HG03354 (cell line): ENCODE results near the gene ZIC5.

Experiments used
- ATAC-seq: cut with Tn5 transposase; IDR thresholded peaks from one replicate; pipeline ENCODE4 v1.9.1; 2021; ENCODE audit warnings: mild to moderate bottlenecking; ENCODE audit not compliant: unreplicated experiment, poor library complexity, severe bottlenecking

ZIC5 gene

DNA sequence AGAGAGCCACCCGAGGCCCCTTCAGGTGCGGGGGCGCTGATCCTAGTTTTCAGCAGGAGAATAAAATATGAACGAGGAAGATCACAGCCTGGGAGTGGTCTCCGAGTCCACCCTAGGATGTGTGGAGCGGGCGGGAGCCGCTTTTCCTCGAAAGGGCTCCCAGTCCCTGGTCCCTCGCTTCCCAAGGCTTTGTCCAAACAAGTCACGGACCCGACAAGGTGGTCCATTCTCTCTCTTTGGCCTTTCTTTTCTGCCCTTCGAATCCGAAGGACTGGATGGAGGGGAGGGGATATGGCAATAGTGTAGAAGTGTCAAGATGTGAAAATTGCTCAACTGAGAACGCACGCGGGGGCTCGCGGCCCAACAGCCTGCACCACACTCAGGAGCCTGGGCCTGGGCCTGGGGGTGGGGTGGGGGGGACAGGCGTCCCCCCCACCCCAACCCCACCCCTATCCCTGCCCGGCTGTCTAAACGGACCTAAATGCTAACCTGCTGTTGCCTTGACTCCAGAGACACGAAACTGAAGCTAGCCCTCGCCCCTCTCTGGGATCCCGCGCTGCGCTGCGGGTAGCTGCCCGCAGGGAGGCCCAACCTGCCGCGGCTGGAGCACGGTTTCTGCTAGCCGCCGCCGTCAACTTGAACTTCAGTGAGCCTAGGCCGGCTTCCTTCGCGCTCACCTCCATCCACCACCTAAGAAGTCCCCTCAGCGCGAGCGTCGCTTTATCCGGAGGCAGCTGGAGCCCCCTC lies 17.1 kb upstream of the ZIC5 start:
- no peak for ATAC-seq

DNA sequence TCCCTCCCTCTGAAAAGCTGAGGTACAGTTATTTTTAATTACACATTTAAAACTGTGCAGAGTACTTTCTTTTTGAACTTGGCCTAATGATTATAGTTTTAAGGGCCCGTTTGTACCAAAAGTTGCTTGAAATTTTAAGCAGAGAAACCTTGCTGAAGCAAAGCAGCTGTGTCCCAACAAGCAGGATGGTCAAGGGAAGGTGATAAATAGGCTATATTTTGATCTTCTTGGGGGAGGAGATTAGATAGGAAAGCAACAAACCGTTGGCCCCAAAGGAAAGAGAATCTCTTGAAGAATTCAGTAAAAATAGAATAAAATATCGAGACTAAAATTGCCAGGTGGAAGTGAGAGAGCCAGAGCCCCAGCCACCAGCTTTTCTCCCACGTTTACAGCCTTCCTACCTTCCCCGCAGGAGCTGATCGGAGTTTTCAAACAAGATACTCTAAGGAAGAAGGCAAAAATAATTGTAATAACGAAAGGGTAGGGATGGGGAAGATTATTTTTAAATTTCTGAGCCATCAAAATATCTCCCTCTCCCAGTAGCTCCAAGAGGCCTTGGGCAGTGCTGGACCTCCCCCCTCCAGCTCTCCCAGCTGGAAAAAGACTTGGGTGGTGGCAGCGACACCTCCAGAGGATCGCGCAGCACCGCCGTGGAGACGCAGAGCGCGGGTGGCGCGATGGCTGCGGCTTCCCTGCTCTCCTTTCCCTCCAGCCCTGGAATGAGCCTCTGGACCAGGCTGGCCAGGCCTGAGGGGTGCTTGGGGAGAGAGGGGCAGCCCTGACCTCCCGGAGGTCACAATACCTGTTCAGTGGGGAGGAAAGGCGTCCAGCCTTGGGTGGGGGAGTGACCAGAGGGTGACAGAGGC lies 15.8 kb upstream of the ZIC5 start:
- ATAC-seq = no peak

DNA sequence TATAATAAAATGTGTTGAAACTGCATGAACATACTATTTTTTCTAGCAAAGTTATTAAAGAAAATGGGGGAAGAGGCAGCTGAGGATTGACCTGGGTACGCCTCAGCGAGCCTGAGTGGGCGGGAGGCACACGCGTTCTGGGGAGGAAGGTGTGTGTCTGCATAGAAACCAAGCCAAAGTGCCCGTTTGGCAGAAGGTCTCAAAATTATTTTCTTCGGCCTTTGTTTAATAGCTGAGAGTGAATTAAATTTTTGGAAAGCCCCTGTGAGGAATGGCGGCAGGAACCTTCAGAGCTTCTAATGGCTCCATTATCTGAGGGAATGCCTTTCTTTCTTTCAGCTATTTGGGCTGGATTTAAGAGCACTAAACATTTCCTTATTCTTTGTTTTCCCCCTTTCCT lies 15.2 kb upstream of the ZIC5 start:
- no peak for ATAC-seq

DNA sequence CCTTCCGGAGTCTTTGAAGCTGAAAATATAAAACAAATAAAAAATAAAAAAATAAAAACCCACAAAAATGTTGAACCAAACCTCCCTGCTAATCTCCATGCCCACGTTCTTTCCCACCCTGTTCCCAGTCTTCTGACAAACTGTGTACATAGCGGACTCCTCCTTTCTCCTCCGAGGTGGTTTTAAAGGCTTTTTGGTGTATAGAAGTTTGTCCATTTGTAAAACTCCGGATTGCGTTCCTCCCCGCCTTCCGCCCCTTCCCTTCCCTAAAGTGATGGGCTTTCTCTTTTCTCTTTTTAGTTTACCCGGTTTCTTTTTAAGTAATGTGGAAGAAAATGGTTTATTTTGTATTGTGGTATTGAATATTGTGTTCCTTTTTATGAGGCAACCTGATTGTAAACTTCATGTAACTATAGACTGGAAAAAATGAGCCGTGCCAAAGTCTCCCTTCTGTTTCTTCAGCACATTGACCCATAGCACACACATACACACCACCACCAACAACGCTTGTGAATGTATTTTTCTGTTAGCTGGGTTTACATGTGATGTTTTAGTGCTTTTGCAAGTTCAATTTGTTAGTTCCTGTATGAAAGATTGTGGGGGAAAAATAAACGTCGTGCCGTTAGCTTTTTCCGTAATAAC lies 14.4 kb upstream of the ZIC5 start:
- ATAC-seq = no peak

DNA sequence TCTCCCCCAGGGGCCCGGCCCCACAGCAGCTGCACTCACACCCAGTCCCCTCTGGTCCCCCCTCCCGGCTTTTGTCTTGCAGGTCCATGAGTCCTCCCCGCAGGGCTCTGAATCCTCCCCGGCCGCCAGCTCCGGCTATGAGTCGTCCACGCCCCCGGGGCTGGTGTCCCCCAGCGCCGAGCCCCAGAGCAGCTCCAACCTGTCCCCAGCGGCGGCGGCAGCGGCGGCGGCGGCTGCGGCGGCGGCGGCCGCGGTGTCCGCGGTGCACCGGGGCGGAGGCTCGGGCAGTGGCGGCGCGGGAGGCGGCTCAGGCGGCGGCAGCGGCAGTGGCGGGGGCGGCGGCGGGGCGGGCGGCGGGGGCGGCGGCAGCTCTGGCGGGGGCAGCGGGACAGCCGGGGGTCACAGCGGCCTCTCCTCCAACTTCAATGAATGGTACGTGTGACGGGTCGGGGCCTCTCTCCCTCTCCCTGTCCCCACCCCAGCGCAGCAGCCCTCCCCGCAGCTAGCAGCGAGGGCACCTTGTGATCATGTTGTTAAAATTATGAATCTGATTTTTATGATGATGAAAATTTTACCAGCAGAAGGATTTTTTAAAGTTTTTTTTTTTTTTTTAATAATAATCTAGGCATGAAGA lies 13.8 kb upstream of the ZIC5 start:
- no peak for ATAC-seq

DNA sequence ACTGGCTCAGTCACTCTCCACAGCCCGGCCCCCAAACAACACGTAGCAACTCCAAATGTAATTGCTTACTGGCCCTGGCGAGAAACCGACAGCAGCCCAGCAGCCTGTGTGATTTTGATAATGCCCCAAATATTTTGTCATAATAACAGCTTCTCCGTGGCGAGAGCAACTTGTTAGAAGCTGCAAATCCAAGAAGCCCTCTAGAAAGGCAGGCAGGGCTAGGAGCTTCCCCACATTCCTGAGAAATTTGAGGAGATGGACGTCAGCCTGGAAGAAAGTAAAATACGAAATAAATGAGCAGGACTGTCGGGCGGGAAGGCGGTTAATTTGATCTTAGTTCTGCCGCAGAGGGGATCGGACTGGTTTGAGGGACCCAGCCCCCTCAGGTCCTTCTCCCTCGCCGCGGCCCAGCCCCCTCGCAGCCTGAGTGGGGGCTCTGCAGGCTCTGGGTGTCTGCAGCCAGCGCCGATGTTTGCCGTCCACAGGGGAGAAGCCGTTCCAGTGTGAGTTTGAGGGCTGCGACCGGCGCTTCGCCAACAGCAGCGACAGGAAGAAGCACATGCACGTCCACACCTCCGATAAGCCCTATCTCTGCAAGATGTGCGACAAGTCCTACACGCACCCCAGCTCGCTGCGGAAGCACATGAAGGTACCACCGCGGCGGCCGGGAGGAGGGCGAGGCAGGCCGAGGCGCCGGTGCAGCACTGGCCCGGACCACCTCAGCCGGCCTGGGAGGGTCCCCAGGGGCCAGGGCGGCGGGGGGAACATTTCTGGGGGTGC lies 13.1 kb upstream of the ZIC5 start:
- no peak for ATAC-seq

DNA sequence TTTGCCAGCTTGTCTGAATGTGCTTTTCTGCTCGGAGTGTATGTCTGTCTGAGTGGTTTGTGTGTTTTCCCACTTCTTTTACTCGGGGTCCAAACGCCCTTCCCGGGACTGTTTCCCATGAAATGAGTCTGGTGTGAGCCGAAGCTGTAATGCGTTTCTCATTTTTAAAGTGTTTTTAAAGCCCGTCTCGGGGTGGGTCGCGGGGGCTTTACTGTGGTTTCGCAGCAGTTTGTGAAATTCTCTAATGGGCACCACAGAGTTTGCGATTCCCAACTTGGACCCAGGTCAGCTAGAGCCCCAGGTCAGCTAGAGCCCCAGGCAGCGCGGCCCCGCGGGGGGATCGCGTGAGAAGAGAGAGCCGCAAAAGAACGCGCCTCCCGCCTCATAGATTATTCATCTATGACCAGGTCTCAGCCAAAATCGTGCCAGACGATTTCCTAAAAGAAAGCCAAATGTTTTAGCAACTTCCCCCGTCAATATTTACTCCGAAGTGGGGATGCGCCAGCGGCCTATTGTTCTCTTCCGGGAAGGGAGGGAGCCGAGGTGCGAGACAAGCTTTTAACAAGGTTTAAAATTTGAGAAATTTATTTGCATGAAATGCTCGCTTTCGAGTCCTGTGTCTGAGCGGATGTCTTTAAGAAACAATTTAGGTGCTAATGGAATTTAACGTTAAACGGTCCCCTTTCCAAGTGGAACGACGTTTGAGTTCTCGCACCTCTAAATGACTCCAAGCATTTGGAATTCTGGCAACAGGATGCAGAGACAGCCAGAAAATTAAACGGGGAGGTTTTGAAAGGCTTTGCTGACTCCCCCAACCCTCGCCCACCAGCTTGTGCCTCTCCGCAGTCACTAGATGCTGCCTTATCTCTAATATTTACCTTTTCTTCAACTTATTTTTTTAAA lies 12.2 kb upstream of the ZIC5 start:
- ATAC-seq = no peak

DNA sequence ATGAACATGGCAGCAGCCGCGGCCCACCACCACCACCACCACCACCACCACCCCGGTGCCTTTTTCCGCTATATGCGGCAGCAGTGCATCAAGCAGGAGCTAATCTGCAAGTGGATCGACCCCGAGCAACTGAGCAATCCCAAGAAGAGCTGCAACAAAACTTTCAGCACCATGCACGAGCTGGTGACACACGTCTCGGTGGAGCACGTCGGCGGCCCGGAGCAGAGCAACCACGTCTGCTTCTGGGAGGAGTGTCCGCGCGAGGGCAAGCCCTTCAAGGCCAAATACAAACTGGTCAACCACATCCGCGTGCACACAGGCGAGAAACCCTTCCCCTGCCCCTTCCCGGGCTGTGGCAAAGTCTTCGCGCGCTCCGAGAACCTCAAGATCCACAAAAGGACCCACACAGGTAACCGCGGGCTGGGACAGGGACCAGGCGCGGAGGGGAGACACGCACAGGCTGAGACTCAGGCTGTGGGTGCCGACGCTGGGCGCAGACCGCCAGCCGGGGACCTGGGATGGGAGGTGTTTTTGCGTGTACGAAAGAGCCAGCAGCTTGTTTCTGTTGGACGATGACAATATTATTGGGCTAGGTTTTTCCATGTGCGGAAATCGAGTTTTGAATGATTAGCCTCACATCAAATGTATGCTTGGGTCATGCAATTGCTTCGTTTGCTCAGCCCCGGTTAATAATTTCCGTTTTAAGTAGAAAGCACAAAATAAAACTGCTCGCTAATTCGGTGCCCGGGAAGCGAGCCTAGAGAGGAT lies 11.3 kb upstream of the ZIC5 start:
- ATAC-seq = no peak

DNA sequence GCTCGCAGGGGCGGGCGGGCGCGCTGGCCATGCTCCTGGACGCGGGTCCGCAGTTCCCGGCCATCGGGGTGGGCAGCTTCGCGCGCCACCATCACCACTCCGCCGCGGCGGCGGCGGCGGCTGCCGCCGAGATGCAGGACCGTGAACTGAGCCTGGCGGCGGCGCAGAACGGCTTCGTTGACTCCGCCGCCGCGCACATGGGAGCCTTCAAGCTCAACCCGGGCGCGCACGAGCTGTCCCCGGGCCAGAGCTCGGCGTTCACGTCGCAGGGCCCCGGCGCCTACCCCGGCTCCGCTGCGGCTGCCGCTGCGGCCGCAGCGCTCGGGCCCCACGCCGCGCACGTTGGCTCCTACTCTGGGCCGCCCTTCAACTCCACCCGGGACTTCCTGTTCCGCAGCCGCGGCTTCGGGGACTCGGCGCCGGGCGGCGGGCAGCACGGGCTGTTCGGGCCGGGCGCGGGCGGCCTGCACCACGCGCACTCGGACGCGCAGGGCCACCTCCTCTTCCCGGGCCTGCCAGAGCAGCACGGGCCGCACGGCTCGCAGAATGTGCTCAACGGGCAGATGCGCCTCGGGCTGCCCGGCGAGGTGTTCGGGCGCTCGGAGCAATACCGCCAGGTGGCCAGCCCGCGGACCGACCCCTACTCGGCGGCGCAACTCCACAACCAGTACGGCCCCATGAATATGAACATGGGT lies 10.6 kb upstream of the ZIC5 start:
- ATAC-seq = no peak

DNA sequence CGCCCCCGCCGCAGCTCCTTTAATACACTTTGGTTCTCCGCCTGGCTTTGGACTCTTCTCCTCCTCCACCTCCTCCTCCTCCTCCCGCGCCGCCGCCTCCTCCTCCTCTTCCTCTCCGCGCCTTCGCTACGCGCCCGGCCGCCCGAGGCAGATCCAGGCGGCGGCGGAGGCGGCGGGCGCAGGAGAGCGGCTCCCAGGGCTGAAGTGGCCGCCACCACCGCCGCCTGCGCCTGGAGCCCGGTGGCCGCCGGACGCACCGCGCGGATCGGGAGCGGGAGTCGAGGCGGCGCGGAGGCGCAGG lies 10.1 kb upstream of the ZIC5 start, which contains the start of gene ZIC2:
Gene ZIC2 (plus strand): TSS at position 50 of the 301 bp plus-strand sequence. CDS start 281 bp downstream, outside the sequence.
- ATAC-seq = no peak

DNA sequence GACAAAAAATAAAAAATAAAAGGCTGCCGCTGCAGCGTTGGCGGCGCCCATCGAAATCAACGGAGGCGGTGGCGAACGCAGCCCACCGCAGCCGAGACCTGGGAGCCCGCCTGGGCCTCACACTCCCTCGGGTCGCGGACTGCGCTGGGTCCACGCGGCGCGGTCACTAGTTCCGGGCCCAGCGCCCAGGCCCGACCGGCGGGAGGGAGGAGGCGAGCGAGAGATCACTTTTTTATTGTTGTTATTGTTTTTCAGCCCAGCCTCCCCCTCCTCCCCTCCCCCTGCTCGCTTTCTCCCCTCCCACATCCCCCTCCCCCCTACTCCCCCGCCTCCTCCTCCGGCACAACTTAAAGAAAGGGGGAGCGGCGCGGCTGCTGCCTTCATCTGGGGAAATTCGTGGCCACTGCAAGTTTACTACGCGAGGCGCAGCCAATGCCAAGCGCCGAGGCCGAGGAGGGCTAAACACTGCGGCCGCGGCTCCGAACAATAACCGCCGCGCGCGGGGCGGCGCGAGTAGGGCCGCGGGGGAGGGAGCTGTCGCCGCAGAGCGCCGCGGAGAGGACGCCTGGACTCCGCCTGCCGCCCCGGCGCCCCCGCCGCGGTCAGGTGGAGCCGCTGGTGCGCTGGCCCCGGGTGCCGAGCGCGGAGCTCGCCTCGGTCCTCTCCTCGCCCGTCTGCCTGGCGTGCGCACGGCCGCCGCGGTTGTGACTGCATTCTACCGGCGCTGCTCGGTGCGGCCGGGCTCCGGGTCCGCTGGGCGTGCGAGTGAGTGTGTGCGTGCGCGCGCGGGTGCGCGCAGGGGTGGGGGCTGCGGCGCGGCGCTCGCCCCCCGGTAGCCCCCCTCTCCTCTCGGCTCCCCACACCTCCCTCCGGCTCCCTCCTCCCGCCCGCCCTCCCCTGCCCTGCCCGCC lies 9.5 kb upstream of the ZIC5 start:
- no peak for ATAC-seq

DNA sequence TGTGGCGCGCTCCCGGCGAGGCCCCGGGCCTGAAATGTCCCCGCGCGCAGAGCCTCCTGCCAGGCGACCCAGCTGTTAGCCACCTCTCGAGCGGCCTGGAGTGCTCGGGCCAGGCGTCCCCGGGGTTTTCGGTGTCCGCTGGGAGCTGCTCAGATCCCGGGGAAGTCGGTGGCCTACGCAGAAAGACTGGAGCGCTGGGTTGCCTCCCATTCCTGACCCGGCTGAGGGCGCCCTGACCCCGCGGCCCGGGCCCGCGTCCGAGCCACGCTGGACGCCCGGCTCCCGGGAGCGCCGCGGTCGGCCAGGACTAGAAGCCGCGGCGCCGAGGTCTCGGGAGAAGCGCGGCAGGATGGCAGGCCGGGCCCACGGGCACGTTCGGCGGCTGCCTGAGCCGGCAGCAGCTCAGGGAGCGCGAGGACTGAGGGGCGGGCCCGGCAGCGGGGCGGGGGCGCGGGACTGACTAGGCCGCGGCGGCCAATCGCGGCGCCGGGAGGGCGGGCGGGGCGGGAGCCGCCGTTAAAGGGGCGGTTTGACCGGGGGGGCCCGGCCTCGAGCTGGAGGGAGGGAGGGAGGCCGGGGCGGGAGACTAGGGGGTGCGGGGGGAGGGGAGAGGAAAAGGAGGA lies 8.7 kb upstream of the ZIC5 start:
- peak; percentile 51 for ATAC-seq

DNA sequence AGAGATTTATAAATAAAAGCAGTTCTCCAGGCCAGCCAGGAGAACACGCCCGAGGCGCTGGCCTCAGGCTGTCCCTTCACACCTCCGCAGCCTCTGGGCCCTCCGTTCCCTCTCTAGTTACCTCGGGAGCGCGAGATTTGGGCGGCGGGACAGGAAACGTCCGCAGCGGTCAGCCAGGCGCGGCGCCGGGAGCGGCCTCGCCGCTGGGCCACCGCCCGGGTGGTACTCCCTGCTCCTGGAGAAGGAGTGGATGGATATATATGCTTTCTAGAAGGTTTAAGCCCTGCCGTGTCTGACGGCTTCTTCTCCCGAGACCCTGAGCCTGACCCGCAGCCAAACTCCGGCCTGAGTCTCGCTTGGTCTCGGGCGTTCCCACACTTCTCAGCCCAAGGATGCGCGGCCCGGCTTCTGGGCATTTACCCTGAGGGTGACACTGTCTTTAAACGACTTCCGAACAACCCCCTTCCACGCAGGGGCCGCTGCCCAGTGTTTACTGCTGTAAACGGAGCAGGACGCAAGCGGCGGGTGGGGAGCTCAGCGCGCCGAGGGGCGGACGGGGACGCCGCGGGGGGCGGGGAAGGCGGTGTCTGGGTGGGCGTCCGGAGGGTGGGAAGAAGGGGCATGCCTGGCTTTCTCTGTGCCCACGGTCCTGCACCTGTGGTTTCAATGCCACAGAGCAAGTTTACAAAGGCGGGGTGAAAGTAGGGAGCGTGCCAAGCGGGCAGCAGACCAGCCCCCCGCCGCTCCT lies 8.1 kb upstream of the ZIC5 start:
- no peak for ATAC-seq

DNA sequence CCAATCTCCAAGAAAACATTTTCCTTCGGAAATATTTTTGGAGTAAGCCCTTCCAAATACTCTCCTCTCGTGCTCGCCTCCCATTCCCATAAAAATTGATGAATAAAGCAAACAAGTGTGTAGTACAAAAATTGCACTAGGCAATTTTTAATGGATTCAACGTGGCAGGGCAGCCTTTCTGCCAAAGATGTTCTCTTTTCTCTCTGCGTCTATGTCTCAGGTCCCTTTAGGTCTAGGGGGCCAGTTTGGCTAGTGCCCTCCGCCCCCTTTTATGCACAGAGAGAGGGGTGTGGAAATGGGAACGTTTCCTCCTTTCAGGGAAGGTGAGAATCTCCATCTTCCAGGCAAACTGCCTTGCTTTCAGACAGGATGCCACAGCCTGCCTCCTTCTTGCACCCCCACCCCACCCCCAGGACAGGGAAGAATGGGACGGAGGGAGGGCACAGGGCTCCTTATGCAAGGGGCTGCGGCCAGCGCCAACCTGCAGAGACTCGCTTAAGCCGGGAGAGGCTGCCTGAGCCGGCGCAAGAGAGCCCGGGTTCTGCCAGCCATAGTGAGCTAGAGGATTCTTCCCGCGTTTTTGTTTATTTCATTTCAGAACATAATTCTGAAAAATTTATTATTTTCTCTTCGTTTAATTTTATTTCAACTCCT lies 7.4 kb upstream of the ZIC5 start:
- ATAC-seq = no peak
